ENCODE data around the gene SNN.

DNA sequence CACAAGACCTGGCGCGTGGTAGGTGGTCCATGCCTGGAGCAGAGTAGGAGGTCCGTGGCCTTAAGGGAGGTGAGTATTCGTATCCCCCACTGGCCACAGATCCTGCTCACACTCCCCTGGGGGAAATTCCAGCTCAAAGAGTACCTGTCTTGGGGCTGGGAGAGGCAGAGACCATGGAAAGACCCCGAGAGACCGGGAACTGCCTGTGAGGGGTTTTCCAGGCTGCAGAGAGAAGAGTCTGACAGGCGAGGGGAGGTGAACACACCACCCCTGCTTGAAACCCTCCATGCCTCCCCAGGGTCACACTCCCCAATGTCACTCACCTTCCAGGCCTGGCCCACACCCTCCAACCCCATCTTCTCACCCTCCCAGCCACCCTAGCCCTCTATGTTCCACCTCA lies 12.6 kb upstream of the SNN start:
- TF ChIP-seq EZH2phosphoT487 (IDR thresholded peaks at IDR 0.05; ENCODE audit: insufficient read depth, low read depth) (no peak), EZH2 (IDR thresholded peaks at IDR 0.05; ENCODE audit: insufficient read depth, poor library complexity, severe bottlenecking) (no peak)

All from GM23248 (cell line).